SH-SY5Y (cell line): Measurements from ENCODE around the gene HMCES.

Experiments used
- GATA2 ChIP-seq: IDR thresholded peaks from 2 replicates; pipeline ENCODE4 v1.6.1; 2011; ENCODE audit warnings: mild to moderate bottlenecking, low read depth, low read length
- GATA3 ChIP-seq: IDR thresholded peaks from 2 replicates; pipeline ENCODE4 v1.6.1; 2011; ENCODE audit warnings: low read depth, mild to moderate bottlenecking, low read length, moderate library complexity

DNA sequence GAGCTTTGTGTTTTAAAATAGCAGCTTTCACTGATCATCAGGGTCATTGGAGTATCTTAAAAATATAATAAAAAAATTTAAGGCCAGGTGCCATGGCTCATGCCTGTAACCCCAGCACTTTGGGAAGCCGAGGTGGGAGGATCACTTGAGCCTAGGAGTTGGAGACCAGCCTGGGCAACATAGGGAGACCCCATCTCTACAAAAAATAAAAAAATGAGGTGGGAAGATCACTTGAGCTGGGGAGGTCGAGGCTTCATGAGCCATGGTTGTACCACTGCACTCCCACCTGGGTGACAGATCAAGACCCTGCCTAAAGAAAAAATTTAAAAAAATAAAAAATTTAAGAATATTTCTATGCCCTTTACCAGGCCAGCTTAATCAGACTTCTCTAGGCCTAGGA, 1.5 kb downstream of the HMCES start:
- TF ChIP-seq GATA3 (no peak), GATA2 (no peak)
